SK-N-SH (cell line): Measurements from ENCODE around the gene CFAP97.

ENCODE experiments used
- CHD2 ChIP-seq: fragments of 150-350 bp; IDR thresholded peaks from 2 replicates; pipeline ENCODE4 v1.6.1; 2018; ENCODE audit warnings: low read length; ENCODE audit not compliant: partially characterized antibody
- CTCF ChIP-seq: fragments of 200-600 bp; sonication (generic); IDR thresholded peaks from 2 replicates; pipeline ENCODE4 v1.6.1; 2017; ENCODE audit warnings: antibody characterized with exemption, mild to moderate bottlenecking, moderate library complexity
- ELF1 ChIP-seq: IDR thresholded peaks from 2 replicates; pipeline ENCODE4 v1.4.0; 2012
- EP300 ChIP-seq, 2 experiments: IDR thresholded peaks; 2 replicates each; pipeline versions ENCODE4 v1.4.0 to v1.6.1; 2012; ENCODE audit warnings: borderline replicate concordance in 1 of 2, low read depth in 1 of 2, low read length in 1 of 2
- EZH2phosphoT487 ChIP-seq: fragments of 200-600 bp; sonication (generic); IDR thresholded peaks from 2 replicates; pipeline ENCODE4 v1.6.1; 2017; ENCODE audit warnings: low read depth, mixed run types, mild to moderate bottlenecking, antibody characterized with exemption, moderate library complexity, borderline replicate concordance
- GABPA ChIP-seq: IDR thresholded peaks from 2 replicates; pipeline ENCODE4 v1.4.0; 2012; ENCODE audit warnings: low read depth, mild to moderate bottlenecking
- GATA2 ChIP-seq: sonication (generic); formaldehyde crosslinking; IDR thresholded peaks from 2 replicates; pipeline ENCODE4 v1.5.0; 2020; ENCODE audit warnings: mild to moderate bottlenecking, missing genetic modification reagents
- JUND ChIP-seq: IDR thresholded peaks from 2 replicates; pipeline ENCODE4 v1.4.0; 2012
- NRF1 ChIP-seq: IDR thresholded peaks from 2 replicates; pipeline ENCODE4 v1.6.1; 2012; ENCODE audit warnings: low read depth, mild to moderate bottlenecking, low read length
- RCOR1 ChIP-seq: fragments of 150-350 bp; IDR thresholded peaks from 2 replicates; pipeline ENCODE4 v1.6.1; 2017; ENCODE audit warnings: antibody characterized with exemption, low read length
- RFX5 ChIP-seq: IDR thresholded peaks from 2 replicates; pipeline ENCODE4 v1.6.1; 2012; ENCODE audit warnings: mild to moderate bottlenecking, improper control_type of control experiment, low read length
- SIN3A ChIP-seq: IDR thresholded peaks from 2 replicates; pipeline ENCODE4 v1.6.1; 2012; ENCODE audit warnings: low read depth, mild to moderate bottlenecking, low read length, moderate library complexity, borderline replicate concordance

- TF ChIP-seq RCOR1 (no peak), EP300 (IDR thresholded peaks at IDR 0.05; ENCODE audit: borderline replicate concordance in 1 of 2, low read depth in 1 of 2, low read length in 1 of 2) (no peak), GABPA (no peak), CTCF (no peak), NRF1 (no peak), CHD2 (no peak), RFX5 (no peak), JUND (no peak), ELF1 (no peak), EZH2phosphoT487 (no peak), GATA2 (CRISPR knock-in tag) (no peak), SIN3A (no peak)
Measured at GRCh38 chr4:185219551-185220344, 15.9 kb upstream of the CFAP97 start.
